ENCODE results near the gene MBD5.

Gene MBD5

GRCh38 chr2:148306027-148306426 is 285.1 kb downstream of the MBD5 start:
- no peak for DNase-seq (ENCODE audit: low spot score)

DNA sequence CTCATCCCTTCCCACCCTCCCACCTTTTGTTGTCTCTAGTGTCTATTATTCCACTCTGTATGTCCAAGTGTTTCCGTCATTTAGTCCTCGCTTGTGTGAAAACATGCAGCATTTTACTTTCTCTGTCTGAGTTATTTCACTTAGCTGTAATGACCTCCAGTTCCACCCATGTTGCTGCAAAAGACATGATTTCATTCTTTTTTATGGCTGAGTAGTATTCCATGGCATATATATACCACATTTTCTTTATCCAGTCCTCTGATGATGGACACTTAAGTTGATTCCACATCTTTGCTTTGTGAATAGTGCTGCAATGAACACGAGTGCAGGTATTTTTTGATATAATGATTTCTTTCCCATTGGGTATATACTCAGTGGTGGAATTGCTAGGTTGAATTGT is 296.7 kb downstream of the MBD5 start:
- DNase-seq (ENCODE audit: low spot score) = no peak

DNA sequence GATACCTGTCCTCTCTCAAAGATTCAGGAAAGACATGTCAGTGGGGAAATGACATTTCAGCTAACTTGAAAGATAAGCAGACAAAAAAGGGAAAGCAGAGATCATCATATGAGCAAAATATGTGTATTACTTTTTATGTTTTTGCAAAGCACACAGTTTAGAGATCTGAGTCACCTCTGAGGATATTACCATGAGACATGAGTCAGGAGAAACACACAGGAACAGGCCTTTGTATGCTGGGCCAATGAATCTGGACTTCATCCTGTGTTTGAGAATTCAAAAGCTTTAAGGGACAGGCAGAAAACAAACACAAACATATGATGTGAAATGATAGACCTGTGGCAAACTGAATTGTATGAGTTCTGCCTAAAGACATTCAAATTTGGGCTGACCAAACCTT is 317.6 kb downstream of the MBD5 start:
- no peak for DNase-seq (ENCODE audit: low spot score)

- no peak for DNase-seq (ENCODE audit: low spot score)
These were observed 321.2 kb downstream of the MBD5 start for GRCh38 chr2:148342086-148342485.

- DNase-seq (ENCODE audit: low spot score) = no peak
These were observed 329.3 kb downstream of the MBD5 start for GRCh38 chr2:148350199-148350598.

DNA sequence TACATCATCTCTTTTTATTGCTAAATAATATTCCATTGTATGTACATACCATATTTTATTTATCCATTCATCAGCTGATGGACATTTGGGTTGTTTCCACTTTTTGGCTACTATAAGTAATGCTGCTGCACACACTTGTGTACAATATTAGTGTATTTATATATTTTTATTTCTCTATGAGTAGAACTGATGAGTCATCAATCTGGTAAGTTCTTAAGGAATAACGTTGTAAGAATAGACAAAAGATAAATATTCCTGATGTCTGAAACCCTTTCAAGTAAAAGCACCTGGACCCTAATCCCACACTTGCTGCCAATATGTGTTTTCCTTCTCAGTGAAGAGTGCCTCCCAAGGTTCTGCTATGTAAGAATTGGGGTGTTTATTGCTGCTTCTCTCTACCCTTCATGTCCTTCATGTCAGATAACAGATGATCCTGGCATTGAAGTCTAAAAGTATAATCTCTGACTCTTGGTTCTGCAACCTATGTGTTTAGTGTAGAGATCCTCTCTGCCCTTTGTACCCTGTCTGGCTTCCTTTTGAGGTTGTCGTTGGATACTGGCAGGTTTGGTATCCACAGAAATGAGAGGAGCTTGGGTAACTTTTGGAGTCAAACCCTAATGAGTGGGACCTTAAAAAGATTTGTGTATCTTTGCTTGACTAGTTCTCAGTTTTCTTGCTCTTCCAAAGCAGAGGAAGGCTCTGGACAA is 330.7 kb downstream of the MBD5 start:
- no peak for DNase-seq (ENCODE audit: low spot score)

- DNase-seq (ENCODE audit: low spot score) = no peak
These were observed 337.5 kb downstream of the MBD5 start for GRCh38 chr2:148358375-148358774.

DNA sequence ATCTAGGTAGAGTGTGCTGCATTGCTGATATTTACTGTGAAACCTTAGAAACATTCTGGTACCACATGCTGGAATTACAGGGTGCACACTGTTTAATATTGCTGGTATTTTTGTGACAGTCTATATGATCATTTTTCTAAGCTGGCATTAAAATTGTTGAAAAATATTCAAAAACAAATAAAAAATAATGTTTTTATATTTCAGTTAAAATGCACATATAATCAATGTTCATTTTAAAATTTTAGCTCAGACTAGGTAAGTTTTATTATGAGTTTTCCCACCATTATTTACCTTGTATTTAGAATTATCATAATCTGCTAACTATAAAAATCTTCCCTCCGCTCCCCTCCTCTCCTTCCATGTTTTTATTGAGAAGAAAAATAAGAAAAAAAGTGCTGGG is 339.8 kb downstream of the MBD5 start:
- no peak for DNase-seq (ENCODE audit: low spot score)

DNA sequence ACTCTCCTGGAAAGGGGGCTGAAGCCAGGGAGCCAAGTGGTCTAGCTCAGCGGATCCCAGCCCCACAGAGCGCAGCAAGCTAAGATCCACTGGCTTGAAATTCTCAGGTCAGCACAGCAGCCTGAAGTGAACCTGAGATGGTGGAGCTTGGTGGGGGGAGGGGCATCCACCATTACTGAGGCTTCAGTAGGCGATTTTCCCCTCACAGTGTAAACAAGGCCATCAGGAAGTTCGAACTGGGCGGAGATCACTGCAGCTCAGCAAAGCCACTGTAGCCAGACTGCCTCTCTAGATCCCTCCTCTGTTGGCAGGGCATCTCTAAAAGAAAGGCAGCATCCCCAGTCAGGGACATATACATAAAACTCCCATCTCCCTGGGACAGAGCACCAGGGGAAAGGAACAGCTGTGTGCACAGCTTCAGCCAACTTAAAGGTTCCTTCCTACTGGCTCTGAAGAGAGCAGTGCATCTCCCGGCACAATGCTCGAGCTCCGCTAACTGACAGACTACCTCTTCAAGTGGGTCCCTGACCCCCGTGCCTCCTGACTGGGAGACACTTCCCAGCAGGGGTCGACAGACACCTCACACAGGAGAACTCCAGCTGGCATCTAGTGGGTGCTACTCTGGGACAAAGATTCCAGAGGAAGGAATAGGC is 341.4 kb downstream of the MBD5 start:
- no peak for DNase-seq (ENCODE audit: low spot score)

DNA sequence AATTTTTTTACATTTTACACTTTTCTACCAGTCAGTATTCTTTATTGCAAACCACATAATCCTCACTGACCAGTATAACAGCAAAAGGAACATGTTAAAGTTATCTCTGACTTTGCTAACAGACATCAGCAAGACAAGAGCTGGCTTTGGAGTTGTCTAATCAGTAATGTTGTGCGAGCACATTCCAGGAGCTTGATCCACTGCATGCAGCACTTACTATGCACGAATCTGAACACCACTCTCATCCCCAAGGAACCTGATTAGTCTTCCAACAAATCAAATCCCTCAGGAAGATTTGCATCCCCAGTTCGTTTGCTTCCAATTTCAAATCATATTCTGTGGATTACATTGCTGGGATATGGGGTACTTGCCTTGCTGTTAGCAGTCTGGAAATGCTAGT is 354.3 kb downstream of the MBD5 start:
- DNase-seq (ENCODE audit: low spot score) = no peak

GRCh38 chr2:148391324-148391723 is 370.4 kb downstream of the MBD5 start:
- DNase-seq (ENCODE audit: low spot score) = peak; percentile 13

DNA sequence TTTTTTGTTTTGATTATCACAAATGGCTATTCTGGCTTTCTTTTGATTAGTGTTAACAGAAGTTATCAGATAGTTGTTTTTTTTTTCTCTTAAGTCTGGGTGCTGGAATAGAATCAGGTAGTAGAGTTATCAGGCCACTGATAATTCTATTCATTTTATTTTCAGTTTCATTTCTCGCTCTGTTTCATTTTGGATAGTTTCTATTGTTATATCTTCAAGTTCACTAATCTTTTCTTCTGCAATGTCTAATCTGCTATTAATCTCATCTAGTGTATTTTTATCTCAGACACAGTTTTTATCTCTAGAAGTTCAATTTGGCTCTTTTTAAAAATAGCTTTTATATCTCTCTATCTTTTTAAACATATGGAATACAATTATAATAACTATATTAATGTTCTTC is 381.9 kb downstream of the MBD5 start:
- DNase-seq (ENCODE audit: low spot score) = no peak

DNA sequence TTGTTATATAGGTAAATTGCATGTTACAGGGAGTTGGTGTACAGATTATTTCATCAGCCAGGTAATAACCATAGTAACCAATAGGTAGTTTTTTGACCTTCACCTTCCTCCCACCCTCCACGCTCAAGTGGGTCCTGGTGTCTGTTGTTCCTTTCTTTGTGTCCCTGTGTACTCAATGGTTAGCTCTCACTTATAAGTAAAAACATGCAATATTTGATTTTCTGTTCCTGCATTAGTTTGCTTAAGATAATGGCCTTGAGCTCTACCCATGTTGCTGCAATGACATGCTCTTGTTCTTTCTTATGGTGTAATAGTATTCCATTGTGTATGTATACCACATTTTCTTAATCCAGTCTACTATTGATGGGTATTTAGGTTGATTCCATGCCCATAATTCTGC is 390.0 kb downstream of the MBD5 start:
- no peak for DNase-seq (ENCODE audit: low spot score)

DNA sequence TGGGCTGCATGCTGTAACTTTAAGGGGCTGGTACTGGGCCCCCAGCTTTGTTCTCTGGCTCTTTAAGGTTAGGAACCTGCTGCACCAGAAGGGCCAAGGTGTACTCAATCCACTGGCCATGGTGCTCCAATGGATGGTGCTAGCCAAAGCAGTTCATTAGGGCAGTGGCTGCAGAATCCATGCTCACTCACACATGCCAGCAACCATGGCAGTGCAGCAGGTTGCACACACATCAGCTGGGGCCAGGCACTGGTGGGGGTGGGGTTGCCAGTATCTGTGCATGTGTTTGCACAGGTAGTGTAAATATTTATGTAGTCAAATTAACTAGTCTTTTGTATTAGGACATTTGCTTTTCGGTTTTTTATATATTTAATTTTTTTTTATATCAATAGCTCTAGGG is 395.4 kb downstream of the MBD5 start:
- no peak for DNase-seq (ENCODE audit: low spot score)

- DNase-seq (ENCODE audit: low spot score) = no peak
These were observed 409.2 kb downstream of the MBD5 start for GRCh38 chr2:148430101-148430500.

DNA sequence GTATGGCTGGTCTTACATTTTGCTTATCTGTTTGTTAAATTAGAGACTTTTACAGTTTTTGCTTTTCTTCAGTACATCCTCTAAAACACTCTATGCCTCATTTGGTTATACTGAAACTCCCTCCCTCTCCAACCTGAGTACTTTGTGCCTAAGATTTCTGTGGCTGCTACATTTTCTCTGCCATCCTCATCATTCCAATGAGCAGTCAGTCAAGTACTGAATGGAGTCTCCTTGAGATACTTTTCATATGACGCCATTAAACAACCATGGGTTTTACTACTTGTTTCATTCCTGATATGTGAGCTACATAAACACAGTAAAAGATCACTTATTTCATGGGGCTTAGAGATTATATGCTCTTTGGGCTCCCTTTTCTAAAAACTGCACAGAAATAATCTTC is 427.0 kb downstream of the MBD5 start:
- no peak for DNase-seq (ENCODE audit: low spot score)

DNA sequence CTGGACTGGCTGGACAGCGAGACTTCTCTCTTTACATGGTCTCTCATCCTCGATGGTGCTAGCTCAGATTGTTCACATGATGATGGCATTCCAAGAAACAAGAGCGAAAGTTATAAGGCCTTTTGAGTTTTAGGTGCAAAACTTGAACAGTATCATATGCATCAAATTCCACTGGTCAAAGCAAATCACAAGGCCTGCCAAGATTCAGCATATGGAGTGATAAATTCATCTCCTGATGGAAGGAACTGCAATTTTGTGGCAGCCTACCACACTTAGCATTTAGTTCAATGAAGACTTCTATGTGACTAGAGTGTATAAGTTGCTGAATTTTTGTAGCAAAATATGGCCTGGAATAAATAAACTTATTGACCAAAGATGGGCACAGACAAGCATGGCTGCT is 429.6 kb downstream of the MBD5 start:
- DNase-seq (ENCODE audit: low spot score) = no peak

- DNase-seq (ENCODE audit: low spot score) = no peak
These were observed 430.2 kb downstream of the MBD5 start for GRCh38 chr2:148451046-148451445.

DNA sequence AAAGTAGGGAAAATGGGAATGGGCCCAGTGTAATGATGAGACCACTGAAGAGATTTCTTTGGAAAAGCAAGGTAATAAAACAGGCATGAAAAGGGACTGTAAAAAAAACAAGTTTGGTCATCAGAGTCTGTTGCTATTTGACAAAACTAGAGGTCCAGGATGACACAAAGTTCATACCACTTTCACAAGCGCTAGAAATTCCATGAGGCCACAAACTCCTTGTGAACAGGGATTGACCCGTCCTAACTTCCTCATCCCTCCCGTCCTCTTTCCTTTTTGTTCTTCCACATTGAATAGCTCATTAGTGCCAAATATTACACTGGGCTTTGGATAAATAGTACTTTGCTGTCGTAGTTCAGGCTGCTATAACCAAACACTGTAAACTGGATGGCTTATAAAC is 434.9 kb downstream of the MBD5 start:
- DNase-seq (ENCODE audit: low spot score) = no peak

DNA sequence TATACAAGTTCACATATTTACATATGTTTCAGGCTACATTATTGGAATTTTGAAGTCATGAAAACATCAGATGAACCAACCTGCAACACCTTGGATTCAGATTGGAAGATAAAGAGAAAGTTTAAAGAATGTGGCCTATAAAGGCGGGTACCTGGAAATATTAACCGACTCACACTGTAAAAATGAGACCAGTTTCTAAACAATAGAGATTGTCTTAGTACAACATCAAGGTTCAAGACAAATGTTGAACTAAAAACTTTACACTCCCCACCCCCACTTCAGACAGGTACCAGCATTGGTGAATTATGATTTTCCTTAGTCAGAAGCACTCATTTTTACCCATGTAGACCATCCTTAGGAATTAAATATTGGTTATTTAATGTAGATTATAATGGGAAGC is 437.3 kb downstream of the MBD5 start:
- DNase-seq (ENCODE audit: low spot score) = no peak

- no peak for DNase-seq (ENCODE audit: low spot score)
These were observed 438.5 kb downstream of the MBD5 start for GRCh38 chr2:148459377-148459778.

DNA sequence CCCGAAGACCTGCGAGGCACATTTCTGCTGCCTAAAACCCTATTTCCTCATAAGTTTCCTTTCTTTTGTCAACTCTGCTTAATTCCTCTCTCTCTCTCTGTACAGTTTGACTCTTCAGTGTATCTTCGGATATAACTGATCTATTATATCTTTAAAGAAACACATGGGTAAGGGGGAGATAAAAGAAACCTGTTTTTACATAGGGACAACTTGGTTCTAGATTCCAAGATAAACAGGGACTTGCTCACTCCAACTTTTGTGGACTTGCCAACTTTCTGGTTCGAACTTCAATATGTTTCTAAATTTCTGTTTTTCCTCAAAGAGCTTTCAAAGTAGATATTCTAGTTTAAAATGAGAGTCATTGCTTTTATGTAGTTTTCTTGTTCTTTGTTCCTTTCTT is 441.0 kb downstream of the MBD5 start:
- no peak for DNase-seq (ENCODE audit: low spot score)

GRCh38 chr2:148475626-148476025 is 454.7 kb downstream of the MBD5 start:
- no peak for DNase-seq (ENCODE audit: low spot score)

DNA sequence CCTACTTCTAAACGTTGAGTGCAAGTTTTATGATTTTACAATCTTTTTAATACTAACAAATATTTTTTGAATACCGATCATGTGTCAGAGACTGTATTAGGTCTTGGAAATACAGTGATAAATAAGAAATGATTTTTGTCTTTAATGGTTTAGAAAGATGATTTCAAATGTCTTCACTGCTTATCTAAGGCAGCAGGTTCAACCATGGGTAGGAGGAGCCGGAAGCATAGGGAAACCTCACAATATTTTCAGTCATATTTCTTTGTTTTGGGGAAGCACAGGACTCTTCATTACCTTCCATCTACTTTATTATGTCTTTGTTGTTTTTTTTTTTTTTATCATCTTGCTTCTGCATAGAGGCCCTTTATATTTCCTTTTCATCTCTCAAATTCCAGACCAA is 458.5 kb downstream of the MBD5 start:
- DNase-seq (ENCODE audit: low spot score) = no peak

Measured in HuH-7.5 (cell line).